Osteoblast (primary cell): Measurements from ENCODE around the gene DACH2. TPM values are rescaled to one million over a fixed set of nuclear protein-coding genes. Genes with fewer than 3 reads are reported as not detected.

Experiments used
- DNase-seq: peaks from one replicate; pipeline ENCODE4 v3.0.0; 2011; ENCODE audit warnings: low spot score, mixed read lengths; ENCODE audit not compliant: insufficient read length; ENCODE audit errors: missing footprints
- H2AFZ ChIP-seq: 2 replicates; pipeline ENCODE4 v1.6.0; 2011; ENCODE audit warnings: mild to moderate bottlenecking, low read length
- H3K27ac ChIP-seq: 2 replicates; pipeline ENCODE4 v1.5.1; 2011; ENCODE audit warnings: mild to moderate bottlenecking, low read depth, low read length, moderate library complexity
- H3K27me3 ChIP-seq: 2 replicates; pipeline ENCODE4 v1.6.0; 2012; ENCODE audit warnings: mild to moderate bottlenecking, control low read depth, inconsistent platforms, low read length, moderate library complexity; ENCODE audit not compliant: insufficient read depth
- H3K36me3 ChIP-seq: 2 replicates; pipeline ENCODE4 v1.5.1; 2011; ENCODE audit warnings: mild to moderate bottlenecking, low read length, control low read depth, moderate library complexity; ENCODE audit not compliant: insufficient read depth
- H3K4me1 ChIP-seq: 2 replicates; pipeline ENCODE4 v1.5.1; 2011; ENCODE audit warnings: mild to moderate bottlenecking, low read length, control low read depth, moderate library complexity; ENCODE audit not compliant: insufficient read depth
- H3K4me2 ChIP-seq: 2 replicates; pipeline ENCODE4 v1.6.0; 2011; ENCODE audit warnings: mild to moderate bottlenecking, low read length; ENCODE audit not compliant: insufficient read depth
- H3K4me3 ChIP-seq: fragments of 200-600 bp; sonication (generic); 3 replicates; pipeline ENCODE4 v1.5.1; 2012; ENCODE audit warnings: mild to moderate bottlenecking, low read length, inconsistent platforms; ENCODE audit not compliant: insufficient read depth
- H3K79me2 ChIP-seq: 2 replicates; pipeline ENCODE4 v1.6.0; 2012; ENCODE audit warnings: mild to moderate bottlenecking, low read length, control low read depth, inconsistent platforms; ENCODE audit not compliant: insufficient read depth
- H3K9me3 ChIP-seq: 2 replicates; pipeline ENCODE4 v1.5.1; 2011; ENCODE audit warnings: low read depth, low read length, control low read depth
- H4K20me1 ChIP-seq: 2 replicates; pipeline ENCODE4 v1.6.0; 2012; ENCODE audit warnings: mild to moderate bottlenecking, low read length, control low read depth; ENCODE audit not compliant: insufficient read depth
- CTCF ChIP-seq: IDR thresholded peaks from 2 replicates; pipeline ENCODE4 v1.5.1; 2011; ENCODE audit warnings: mild to moderate bottlenecking, low read depth, low read length, moderate library complexity; ENCODE audit errors: extremely low read depth
- total RNA-seq: library from RNA; depleted of rRNA; stranded (reverse); fragments of >200 nt; gene quantifications from 2 replicates; pipeline ENCODE4 v1.2.3, GENCODE V29; 2012

Gene DACH2
- total RNA-seq, 1 donor = not detected

- H3K79me2 ChIP-seq = no peaks in the 10 kb centered on the region
- no peak for DNase-seq
- no peak overlapping the region for H2AFZ ChIP-seq
Measured at GRCh38 chrX:86579777-86580176, 431.5 kb downstream of the DACH2 start.

GRCh38 chrX:86604607-86605006 lies 456.4 kb downstream of the DACH2 start:
- Histone ChIP-seq H4K20me1 (no peaks in the 10 kb centered on the region), H3K4me1 (no peaks in the 10 kb centered on the region), H3K27ac (no peak overlapping the region), H2AFZ (no peak overlapping the region), H3K4me2 (no peak overlapping the region), H3K4me3 (no peak overlapping the region), H3K9me3 (no peaks in the 10 kb centered on the region), H3K79me2 (no peaks in the 10 kb centered on the region), H3K27me3 (no peaks in the 10 kb centered on the region), H3K36me3 (no peaks in the 10 kb centered on the region)
- DNase-seq = no peak
- TF ChIP-seq CTCF = no peak

More at GRCh38 chrX:86579777-86580176, 431.5 kb downstream of the DACH2 start:
- Histone ChIP-seq H4K20me1 (no peaks in the 10 kb centered on the region), H3K9me3 (no peaks in the 10 kb centered on the region), H3K27ac (no peak overlapping the region), H3K4me3 (no peak overlapping the region), H3K27me3 (no peaks in the 10 kb centered on the region), H3K4me2 (no peak overlapping the region), H3K4me1 (no peaks in the 10 kb centered on the region), H3K36me3 (no peaks in the 10 kb centered on the region)
- TF ChIP-seq CTCF = no peak

GRCh38 chrX:86696951-86697350 lies 548.7 kb downstream of the DACH2 start:
- no peaks in the 10 kb centered on the region for H3K79me2 ChIP-seq

GRCh38 chrX:86711531-86712180 lies 563.4 kb downstream of the DACH2 start:
- no peak for DNase-seq
- Histone ChIP-seq H3K4me2 (no peak overlapping the region), H3K27me3 (no peaks in the 10 kb centered on the region), H3K79me2 (no peaks in the 10 kb centered on the region), H4K20me1 (no peaks in the 10 kb centered on the region), H2AFZ (no peak overlapping the region), H3K4me1 (no peaks in the 10 kb centered on the region), H3K9me3 (no peaks in the 10 kb centered on the region), H3K27ac (no peak overlapping the region), H3K4me3 (no peak overlapping the region), H3K36me3 (no peaks in the 10 kb centered on the region)
- no peak for TF ChIP-seq CTCF

More at GRCh38 chrX:86696951-86697350, 548.7 kb downstream of the DACH2 start:
- Histone ChIP-seq H3K27me3 (no peaks in the 10 kb centered on the region), H3K4me1 (no peaks in the 10 kb centered on the region), H3K4me3 (no peak overlapping the region), H2AFZ (no peak overlapping the region), H3K4me2 (no peak overlapping the region), H3K36me3 (no peaks in the 10 kb centered on the region), H3K9me3 (no peaks in the 10 kb centered on the region), H4K20me1 (no peaks in the 10 kb centered on the region), H3K27ac (no peak overlapping the region)
- TF ChIP-seq CTCF = no peak
- DNase-seq = peak; percentile 0
